Skin of body (tissue), 2 donors: Measurements from ENCODE around the gene VPS13A. TPM values are rescaled to one million over a fixed set of nuclear protein-coding genes. Genes with fewer than 3 reads are reported as not detected.
"Not testable (repeated sequence)": the region's sequence is repeated elsewhere in the genome, so short reads cannot be mapped to it uniquely, and the experiment has no call there.

ENCODE experiments used
- DNase-seq: peaks from one replicate; lab custom pipeline; 2025; lab: John Stamatoyannopoulos, UW
- total RNA-seq: library from RNA; depleted of rRNA; stranded (reverse); fragments of >200 nt; gene quantifications from one replicate; pipeline ENCODE4 v1.2.3, GENCODE V29; 2014

VPS13A gene
- total RNA-seq, 1 donor from 2014 or later = 36.2 TPM

- DNase-seq = no peak
Observed at GRCh38 chr9:77183581-77183980, 6.2 kb downstream of the VPS13A start.

- DNase-seq = no peak
Observed at GRCh38 chr9:77188242-77188641, 10.9 kb downstream of the VPS13A start.

- DNase-seq = no peak
Observed at GRCh38 chr9:77194423-77194822, 17.1 kb downstream of the VPS13A start.

GRCh38 chr9:77210116-77210515 is 32.8 kb downstream of the VPS13A start:
- DNase-seq = no peak

- no peak for DNase-seq
Observed at GRCh38 chr9:77211561-77211960, 34.2 kb downstream of the VPS13A start.

- DNase-seq = no peak
Observed at GRCh38 chr9:77212801-77213200, 35.5 kb downstream of the VPS13A start.

- no peak for DNase-seq
Observed at GRCh38 chr9:77215874-77216273, 38.5 kb downstream of the VPS13A start.

- DNase-seq = no peak
Observed at GRCh38 chr9:77218612-77219011, 41.3 kb downstream of the VPS13A start.

GRCh38 chr9:77221431-77221830 is 44.1 kb downstream of the VPS13A start:
- no peak for DNase-seq

- DNase-seq = no peak
Observed at GRCh38 chr9:77224746-77225312, 47.5 kb downstream of the VPS13A start.

- no peak for DNase-seq
Observed at GRCh38 chr9:77236693-77237092, 59.4 kb downstream of the VPS13A start.

GRCh38 chr9:77237896-77238295 is 60.6 kb downstream of the VPS13A start:
- no peak for DNase-seq

GRCh38 chr9:77251050-77251449 is 73.7 kb downstream of the VPS13A start:
- DNase-seq = no peak

GRCh38 chr9:77257275-77257674 is 79.9 kb downstream of the VPS13A start:
- DNase-seq = no peak

- no peak for DNase-seq
Observed at GRCh38 chr9:77261605-77262004, 84.3 kb downstream of the VPS13A start.

GRCh38 chr9:77267762-77268161 is 90.4 kb downstream of the VPS13A start:
- not testable (repeated sequence) for DNase-seq

GRCh38 chr9:77271023-77271690 is 93.8 kb downstream of the VPS13A start:
- DNase-seq = no peak

- no peak for DNase-seq
Observed at GRCh38 chr9:77276799-77277198, 99.5 kb downstream of the VPS13A start.

GRCh38 chr9:77277719-77278118 is 100.4 kb downstream of the VPS13A start:
- no peak for DNase-seq

GRCh38 chr9:77283991-77284390 is 106.7 kb downstream of the VPS13A start:
- DNase-seq = no peak

- DNase-seq = no peak
Observed at GRCh38 chr9:77284616-77285015, 107.3 kb downstream of the VPS13A start.

GRCh38 chr9:77290373-77290772 is 113.0 kb downstream of the VPS13A start:
- no peak for DNase-seq

- no peak for DNase-seq
Observed at GRCh38 chr9:77291714-77292113, 114.4 kb downstream of the VPS13A start.
